ENCODE measurements around the gene LRRTM1. TPM values are rescaled to one million over a fixed set of nuclear protein-coding genes. Genes with fewer than 3 reads are reported as not detected.

LRRTM1 gene
- total and polyA plus RNA-seq, 2 donors (not counting 3 experiments of a cell fraction or from before 2014, with no cell fraction given), result not detected

DNA sequence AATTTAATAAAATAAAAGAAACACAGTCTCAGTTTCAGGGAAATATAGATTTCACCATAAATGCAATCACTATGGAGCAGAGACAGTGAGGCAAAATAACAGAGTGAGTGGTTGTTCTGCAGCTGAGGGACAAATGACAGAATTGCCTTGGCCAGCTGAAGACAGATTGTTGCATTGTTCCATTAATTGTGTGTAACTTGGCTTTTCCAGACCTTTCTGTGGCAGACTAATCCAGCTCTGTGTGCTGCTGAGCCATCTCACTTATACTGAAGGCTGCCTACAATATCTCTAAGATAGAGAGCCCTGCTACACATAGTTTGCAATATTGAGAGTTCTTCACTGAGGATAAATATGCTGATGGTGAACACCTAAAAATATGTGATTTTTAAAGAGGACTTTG, 11.5 kb downstream of the LRRTM1 start:
- FAIRE-seq (no peak), DNase-seq (ENCODE audit: low read depth, low spot score) (no peak)
- Histone ChIP-seq H3K36me3 (ENCODE audit: control insufficient read depth in 2 of 2, extremely low read depth in 1 of 2, insufficient read depth in 2 of 2, low read length in 2 of 2) (no peaks in the 10 kb centered on the region), H3K9me3 (replicated peaks; ENCODE audit: control insufficient read depth, insufficient read depth, low read length) (peaks cover 4% of the 10 kb centered on the region), H3K9me1 (replicated peaks; ENCODE audit: control insufficient read depth, extremely low read depth, insufficient read depth, low read length) (no peaks in the 10 kb centered on the region), H3K9ac (replicated peaks; ENCODE audit: extremely low read depth, insufficient read depth, low read length) (no peak overlapping the region), H3K79me2 (ENCODE audit: control insufficient read depth, insufficient read depth, low read length) (no peaks in the 10 kb centered on the region), H4K20me1 (replicated peaks; ENCODE audit: control insufficient read depth, extremely low read depth, insufficient read depth, low read length) (no peaks in the 10 kb centered on the region), H3K27ac (ENCODE audit: insufficient read depth, low read depth, low read length) (no peak overlapping the region), H2AFZ (ENCODE audit: low read depth, low read length) (no peak overlapping the region), H3K4me1 (ENCODE audit: control insufficient read depth, extremely low read depth, insufficient read depth, low read length) (no peaks in the 10 kb centered on the region), H3K27me3 (ENCODE audit: control insufficient read depth in 2 of 2, insufficient read depth in 2 of 2, low read length in 2 of 2) (no peaks in the 10 kb centered on the region), H3K4me3 (replicated peaks in 1 of 3; ENCODE audit: insufficient read depth in 1 of 3, low read depth in 1 of 3, low read length in 3 of 3) (no peak overlapping the region), H3K4me2 (ENCODE audit: insufficient read depth, low read length) (no peak overlapping the region)
- dilution Hi-C loops (cut with MboI; ENCODE audit: extremely low pct_ligation_motif_present, low sequenced_read_pairs), result no loop called here
- BruUV-seq (replicated peaks), result no TSS peak
- intact Hi-C loops (cut with micrococcal nuclease), result no loop called here
- TF ChIP-seq POLR2A (IDR thresholded peaks at IDR 0.05; ENCODE audit: low read depth, low read length) (no peak), GATA2 (IDR thresholded peaks at IDR 0.05; ENCODE audit: insufficient read depth, insufficient read length, low read depth, low read length) (no peak), MAX (IDR thresholded peaks at IDR 0.05; ENCODE audit: insufficient read depth, insufficient read length) (no peak), MYC (IDR thresholded peaks at IDR 0.05; ENCODE audit: low read depth, low read length) (no peak), FOS (IDR thresholded peaks at IDR 0.05; ENCODE audit: borderline replicate concordance, insufficient read depth, low read length) (no peak), JUN (IDR thresholded peaks at IDR 0.05; ENCODE audit: borderline replicate concordance, insufficient read depth, insufficient read length, low read depth) (no peak), CTCF (IDR thresholded peaks at IDR 0.05; ENCODE audit: extremely low read depth in 1 of 2, insufficient read depth in 1 of 2, low read depth in 1 of 2, low read length in 2 of 2) (no peak), POLR2AphosphoS5 (IDR thresholded peaks at IDR 0.05; ENCODE audit: insufficient read depth, low read depth, low read length) (no peak), EZH2 (IDR thresholded peaks at IDR 0.05; ENCODE audit: borderline replicate concordance, low read depth, low read length, severe bottlenecking) (no peak)
- ChIA-PET CTCF (no interaction called here), POLR2A (no interaction called here)
